ENCODE results near the gene SLC38A1.
"Not testable (repeated sequence)": the region's sequence is repeated elsewhere in the genome, so short reads cannot be mapped to it uniquely, and the experiment has no call there.

Gene SLC38A1

GRCh38 chr12:46207644-46208043, 61.2 kb downstream of the SLC38A1 start:
- no peak for DNase-seq (ENCODE audit: low spot score)

DNA sequence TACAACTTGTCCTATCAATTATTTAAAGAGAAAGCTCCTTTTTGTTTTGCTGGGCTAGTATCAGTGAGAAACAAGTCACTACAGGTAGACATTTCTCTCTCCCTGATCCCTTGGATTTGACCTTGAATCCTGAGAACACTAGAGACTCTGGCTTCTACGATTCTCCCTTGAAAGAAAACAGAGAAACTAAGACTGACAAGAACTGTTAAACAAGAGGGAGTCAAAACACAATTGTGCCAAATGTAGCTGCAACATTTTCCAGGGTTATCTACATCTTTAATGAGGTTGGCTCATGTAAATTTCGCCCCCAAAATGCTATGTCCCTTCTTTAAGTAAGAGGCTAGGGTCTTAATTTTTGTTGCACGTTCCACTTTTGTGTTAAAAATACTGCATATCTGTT, 62.4 kb downstream of the SLC38A1 start:
- DNase-seq (ENCODE audit: low spot score) = no peak

GRCh38 chr12:46205294-46205693, 63.5 kb downstream of the SLC38A1 start:
- DNase-seq (ENCODE audit: low spot score) = no peak

GRCh38 chr12:46201284-46201789, 67.5 kb downstream of the SLC38A1 start:
- DNase-seq (ENCODE audit: low spot score) = no peak

- DNase-seq (ENCODE audit: low spot score) = no peak
Measured at GRCh38 chr12:46200551-46200950, 68.3 kb downstream of the SLC38A1 start.

DNA sequence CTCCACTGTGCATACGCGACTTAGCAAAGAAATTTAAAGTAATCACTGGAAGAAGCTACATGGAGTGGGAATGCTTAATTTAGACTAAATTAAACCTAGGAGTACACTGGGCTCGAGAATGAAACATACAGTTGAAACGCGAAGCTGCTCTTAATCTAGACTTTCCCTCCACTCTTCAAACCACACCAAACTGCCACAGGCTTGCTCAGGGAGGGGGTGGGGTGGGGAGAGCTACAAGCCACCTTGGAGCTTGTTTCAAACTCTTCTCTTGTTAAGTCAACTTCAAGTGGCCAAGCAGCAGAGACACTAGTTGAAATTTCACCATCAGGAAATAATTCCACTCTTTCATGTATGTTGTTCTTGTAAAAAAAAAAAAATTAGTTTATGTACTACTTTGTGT, 69.9 kb downstream of the SLC38A1 start:
- DNase-seq (ENCODE audit: low spot score) = no peak

DNA sequence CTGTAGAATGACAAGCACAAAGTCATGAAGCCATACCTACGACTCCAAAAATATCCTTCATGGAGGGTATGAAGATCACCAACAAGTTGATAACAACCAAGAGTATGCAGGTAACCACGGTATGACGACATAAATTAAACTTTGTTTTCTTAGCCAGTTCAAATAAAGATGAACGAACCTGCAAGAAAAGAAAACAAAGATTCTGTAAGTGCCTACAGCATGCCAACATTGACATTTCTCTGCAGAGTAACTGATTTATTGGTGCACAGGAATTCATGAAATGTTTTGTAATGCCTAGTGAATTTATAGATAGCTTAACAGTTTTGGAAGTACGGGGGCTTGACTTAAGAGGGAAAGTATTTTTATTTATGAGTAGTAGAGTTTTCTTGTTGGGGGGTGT, 71.0 kb downstream of the SLC38A1 start:
- no peak for DNase-seq (ENCODE audit: low spot score)

DNA sequence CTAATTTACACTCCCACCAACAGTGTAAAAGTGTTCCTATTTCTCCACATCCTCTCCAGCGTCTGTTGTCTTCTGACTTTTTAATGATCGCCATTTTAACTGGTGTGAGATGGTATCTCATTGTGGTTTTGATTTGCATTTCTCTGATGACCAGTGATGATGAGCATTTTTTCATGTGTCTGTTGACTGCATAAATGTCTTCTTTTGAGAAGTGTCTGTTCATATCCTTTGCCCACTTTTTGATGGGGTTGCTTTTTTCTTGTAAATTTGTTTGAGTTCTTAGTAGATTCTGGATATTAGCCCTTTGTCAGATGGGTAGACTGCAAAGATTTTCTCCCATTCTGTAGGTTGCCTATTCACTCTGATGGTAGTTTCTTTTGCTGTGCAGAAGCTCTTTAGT, 78.3 kb downstream of the SLC38A1 start:
- not testable (repeated sequence) for DNase-seq (ENCODE audit: low spot score)

DNA sequence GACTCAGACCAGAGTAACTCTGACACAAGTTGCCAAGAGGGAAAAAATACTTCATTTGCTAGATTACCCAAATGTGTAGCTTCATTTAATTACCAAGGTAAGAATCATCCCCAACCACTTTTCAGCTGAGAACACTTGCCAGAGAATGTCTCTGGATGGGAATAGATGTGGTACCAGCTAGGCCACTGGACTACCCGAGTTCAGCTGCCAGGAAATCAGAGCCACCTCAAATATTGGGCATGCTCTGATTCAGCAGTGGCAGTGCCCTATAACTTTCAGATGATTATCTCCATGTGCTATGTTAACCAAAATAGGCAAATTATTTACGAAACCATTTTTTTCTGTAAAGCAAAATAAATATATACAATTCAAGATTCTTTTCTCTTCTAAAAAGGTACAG, 80.7 kb downstream of the SLC38A1 start:
- no peak for DNase-seq (ENCODE audit: low spot score)

DNA sequence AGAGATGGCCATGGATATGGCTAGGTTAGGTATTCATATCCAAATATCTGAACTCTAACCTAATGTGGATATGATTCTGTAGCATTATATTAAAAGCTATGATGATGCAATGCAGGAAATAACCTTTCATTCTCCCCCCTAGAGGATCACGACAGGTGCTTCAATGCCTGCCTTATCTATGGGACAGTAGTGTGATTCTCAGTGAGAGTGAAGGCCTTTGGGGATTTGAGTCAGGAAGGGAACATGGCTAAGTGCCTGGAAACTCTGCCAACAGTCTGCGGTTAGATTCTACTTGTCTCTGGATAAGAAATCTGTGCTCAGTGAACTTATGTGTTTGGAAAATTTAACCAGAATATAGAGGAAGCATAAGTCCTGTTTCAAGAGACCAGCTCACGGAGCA, 81.8 kb downstream of the SLC38A1 start:
- DNase-seq (ENCODE audit: low spot score) = peak; percentile 18

GRCh38 chr12:46186088-46186487, 82.8 kb downstream of the SLC38A1 start:
- DNase-seq (ENCODE audit: low spot score) = no peak

- no peak for DNase-seq (ENCODE audit: low spot score)
Measured at GRCh38 chr12:46185686-46186085, 83.2 kb downstream of the SLC38A1 start.

DNA sequence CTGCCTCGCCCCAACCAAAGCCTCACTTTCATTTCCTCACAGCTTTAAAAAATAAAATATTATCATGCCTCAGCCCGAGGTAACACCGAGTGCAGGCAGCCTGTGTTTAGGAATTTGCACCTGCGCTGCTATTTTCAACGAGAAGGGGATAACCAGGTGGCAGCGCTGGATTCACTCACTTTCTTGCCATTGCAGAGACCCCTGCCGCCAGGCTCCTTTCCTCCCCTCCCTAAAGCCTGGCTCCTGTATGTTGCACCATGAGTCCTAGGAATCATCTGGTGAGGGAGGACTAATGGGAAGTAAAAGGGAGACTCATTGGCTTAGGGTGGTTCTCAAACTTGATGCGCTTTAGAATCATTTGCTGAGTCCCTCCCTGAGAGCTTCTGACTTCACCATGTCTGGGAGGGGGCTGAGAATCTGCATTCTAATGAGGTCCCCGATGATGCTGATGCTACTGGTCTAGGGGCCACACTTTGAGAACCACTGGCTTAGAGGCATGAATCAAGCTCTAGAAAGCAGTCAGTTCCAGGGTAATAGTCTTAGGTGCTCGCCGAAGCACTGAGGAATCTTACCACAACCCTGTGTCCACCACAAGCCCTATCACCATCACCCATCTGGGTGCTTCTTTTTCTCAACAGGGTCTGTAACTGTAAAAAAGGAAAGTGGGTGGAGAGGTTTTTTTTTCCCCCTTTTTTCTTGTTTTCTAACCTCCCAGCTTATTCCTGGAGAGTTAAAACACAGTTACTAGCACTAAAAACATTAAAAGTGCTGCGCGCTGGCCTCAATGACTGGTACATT, 83.8 kb downstream of the SLC38A1 start:
- DNase-seq (ENCODE audit: low spot score) = no peak

GRCh38 chr12:46183112-46183511, 85.7 kb downstream of the SLC38A1 start:
- DNase-seq (ENCODE audit: low spot score) = no peak

- no peak for DNase-seq (ENCODE audit: low spot score)
Measured at GRCh38 chr12:46181465-46181864, 87.4 kb downstream of the SLC38A1 start.

DNA sequence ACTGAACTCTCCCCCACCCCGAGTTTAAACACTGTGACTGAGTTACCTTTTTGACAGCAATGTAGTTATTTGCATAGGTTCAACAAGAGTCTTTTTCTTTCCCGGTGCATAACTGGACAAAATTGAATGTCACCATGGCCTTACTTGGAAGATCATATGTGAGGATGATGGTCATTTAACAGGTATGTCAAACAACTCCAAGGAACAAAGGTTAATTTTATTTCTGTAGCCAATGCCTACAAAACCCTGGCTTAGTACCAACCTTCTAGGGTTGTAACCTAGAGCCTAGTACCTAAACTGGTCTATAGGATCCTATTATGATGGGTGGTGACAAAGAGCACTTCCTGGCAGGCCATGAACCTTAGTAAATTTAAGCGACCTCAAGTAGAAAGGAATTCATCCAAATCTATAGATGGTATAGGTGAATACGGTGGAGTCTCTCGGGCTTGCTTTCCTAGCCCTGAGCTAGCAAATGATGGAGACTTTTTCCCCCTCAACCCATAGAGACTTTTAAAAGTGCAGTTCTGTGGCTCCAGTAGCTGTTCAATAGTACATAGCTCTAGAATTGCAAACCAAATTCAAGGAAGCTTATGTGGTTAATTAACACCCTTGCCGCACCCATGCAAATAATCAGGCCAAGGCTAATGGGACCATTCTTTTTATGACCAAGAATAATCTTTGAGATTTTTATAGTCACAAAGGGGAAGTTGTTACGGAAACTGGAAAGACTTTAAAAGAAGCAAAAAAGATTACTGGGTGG, 89.0 kb downstream of the SLC38A1 start:
- DNase-seq (ENCODE audit: low spot score) = no peak

DNA sequence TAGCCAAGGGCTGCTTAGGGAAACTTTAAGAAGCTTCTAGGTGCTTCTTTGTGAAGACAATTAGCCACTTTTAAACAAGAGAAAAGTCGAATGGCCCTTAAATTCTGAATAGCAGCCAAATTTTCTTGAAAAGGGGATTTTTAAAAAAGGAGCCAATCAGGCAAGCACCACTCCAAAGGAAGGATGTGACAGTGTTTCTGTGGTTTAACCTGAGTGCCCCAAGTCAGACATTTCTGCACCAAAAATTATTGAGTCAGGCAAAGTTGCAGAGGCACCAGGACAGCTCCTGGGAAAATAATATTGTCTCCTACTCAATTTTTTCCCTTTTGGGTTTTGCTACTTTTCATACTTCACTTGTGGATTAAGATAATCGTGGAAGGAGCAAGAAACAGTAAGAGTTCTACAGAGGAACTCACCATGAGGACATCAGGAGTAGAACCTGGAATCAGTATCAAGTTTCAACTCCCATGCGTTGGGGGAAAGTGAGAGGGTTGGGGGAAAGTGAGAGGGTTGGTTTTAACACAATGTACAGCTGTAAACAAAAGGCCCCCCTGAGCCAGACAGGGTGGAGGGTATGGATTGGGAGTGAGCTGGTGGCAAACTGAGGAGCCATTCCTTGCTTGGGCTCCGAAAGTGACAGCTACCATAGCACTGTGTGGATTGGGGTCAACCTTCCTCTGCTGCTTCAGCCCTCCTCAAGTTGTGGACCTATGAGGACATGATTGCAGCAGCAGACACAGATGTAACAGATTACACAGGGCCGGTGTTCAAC, 90.8 kb downstream of the SLC38A1 start:
- no peak for DNase-seq (ENCODE audit: low spot score)

DNA sequence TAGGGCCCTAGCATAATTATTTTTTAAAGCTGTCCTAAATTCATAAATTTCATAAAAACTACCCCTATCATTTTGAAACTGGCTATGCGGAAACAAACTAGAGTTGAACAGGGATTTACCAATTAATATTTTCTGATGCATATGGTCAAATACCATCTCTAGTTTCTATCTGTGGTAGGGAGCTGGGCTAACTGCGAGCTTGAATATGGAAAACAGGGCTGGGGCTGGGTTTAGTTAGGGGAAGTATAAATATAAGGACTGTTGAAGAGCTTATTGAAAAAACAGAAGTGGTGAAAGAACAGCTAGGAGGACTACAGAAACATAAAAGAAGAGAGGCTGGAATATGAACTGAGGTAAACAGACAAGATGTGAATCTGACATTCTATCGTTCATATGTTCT, 91.8 kb downstream of the SLC38A1 start:
- no peak for DNase-seq (ENCODE audit: low spot score)

DNA sequence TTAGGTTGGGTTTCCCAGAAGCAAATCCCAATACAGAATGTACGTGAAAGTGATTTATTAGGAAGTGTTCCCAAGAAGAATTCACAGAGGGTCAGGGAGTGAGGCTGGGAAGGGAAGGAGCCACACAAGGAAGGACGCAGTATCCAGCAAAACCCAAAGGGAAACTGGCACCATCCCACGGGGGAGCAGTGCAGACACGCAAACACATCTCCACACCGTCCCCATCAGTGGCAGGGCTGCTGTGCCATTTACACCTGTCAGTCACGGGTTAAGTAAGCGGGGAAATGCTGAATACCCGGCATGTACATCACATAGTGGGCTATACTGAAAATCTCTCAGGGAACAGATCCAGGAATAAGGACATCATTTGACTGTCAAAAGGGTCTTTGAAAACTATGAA, 93.9 kb downstream of the SLC38A1 start:
- no peak for DNase-seq (ENCODE audit: low spot score)

DNA sequence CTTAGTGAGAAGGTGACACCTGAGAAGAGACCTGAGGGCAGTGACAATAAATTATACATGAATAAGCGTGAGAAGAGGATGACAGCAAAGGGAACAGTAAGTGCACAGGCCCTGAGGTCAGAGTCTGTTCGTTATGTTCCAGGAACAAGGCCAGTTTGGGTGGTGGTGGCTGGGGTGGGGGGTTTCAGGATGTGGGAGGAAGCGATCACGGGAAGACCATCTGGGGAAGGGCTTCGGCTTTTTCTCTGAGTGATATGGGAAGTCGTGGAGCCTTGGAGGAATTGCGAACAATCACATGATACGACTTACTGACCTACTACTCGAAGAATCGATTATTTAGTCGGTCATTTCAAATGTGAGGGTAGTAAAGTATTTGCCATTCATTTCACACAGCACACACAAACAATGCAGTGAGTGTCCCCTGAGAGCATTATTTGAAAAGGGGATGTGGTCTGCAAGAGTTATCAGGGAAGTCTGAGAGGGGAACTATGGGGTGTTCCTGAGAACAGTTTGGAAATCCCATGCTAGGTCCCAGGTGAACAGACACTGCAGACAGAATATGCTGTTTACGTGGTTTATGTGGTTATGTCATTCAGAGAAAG, 94.7 kb downstream of the SLC38A1 start:
- no peak for DNase-seq (ENCODE audit: low spot score)

GRCh38 chr12:46168426-46168825, 100.4 kb downstream of the SLC38A1 start:
- DNase-seq (ENCODE audit: low spot score) = no peak

DNA sequence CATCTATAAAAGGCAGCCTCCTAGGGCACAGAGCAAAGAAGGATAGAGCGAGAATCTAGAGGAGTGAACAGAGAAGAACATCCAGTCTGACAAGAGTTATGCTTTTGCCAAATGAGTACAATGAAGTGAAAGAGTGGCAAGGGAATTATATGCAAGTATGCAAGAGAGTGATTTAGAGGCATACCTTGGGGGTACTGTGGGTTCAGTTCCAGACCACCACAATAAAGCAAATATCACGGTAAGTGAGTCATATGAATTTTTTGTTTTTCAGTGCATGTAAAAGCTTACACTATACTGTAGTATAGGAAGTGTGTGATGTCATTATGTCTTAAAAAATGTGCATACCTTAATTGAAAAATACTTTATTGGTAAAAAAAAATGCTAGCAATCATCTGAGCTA, 101.4 kb downstream of the SLC38A1 start:
- DNase-seq (ENCODE audit: low spot score) = no peak
